Naive thymus-derived CD8-positive, alpha-beta T cell (primary cell): ENCODE results near the gene ACTL10. TPM values are rescaled to one million over a fixed set of nuclear protein-coding genes. Genes with fewer than 3 reads are reported as not detected.

Source experiments
- ATAC-seq, 2 donors: fragments of 150-1000 bp; cut with Tn5 transposase in 1 of 2; sonication (Bioruptor Pico), chemical (Tn5 transposase) in 1 of 2; 1 replicate in 1 of 2; 2 replicates in 1 of 2; pipeline ENCODE4 v1.10.0; 2021; ENCODE audit warnings: mild to moderate bottlenecking in 2 of 2, moderate library complexity in 2 of 2
- POLR2A ChIA-PET: fragments of 350-600 bp; sonication (Branson Sonifier 250); formaldehyde crosslinking; loops from one replicate; lab custom pipeline; 2021; ENCODE audit warnings: antibody characterized with exemption; lab: Charles Lee
- DNase-seq, 10 donors: peaks; one replicate each; pipeline versions ENCODE4 v3.0.0 to v3.0.0-alpha.2; 2020 to 2022
- H3K27ac Mint-ChIP-seq, 10 donors: one replicate each; pipeline ENCODE4 v1.8.0; 2020 to 2022; ENCODE audit warnings: mild to moderate bottlenecking in 10 of 10, mixed read lengths in 10 of 10, moderate library complexity in 4 of 10, inconsistent platforms in 1 of 10
- H3K27me3 Mint-ChIP-seq, 5 donors: one replicate each; pipeline ENCODE4 v1.8.0; 2021 to 2022; ENCODE audit warnings: mixed read lengths in 5 of 5
- H3K36me3 Mint-ChIP-seq, 3 donors: one replicate each; pipeline ENCODE4 v1.8.0; 2020 to 2022; ENCODE audit warnings: mixed read lengths in 3 of 3, mild to moderate bottlenecking in 2 of 3, inconsistent platforms in 1 of 3
- H3K4me1 Mint-ChIP-seq, 4 donors: one replicate each; pipeline ENCODE4 v1.8.0; 2021 to 2022; ENCODE audit warnings: mixed read lengths in 4 of 4
- H3K4me3 Mint-ChIP-seq, 10 donors: one replicate each; pipeline ENCODE4 v1.8.0; 2020 to 2022; ENCODE audit warnings: mild to moderate bottlenecking in 10 of 10, mixed read lengths in 10 of 10, moderate library complexity in 6 of 10, inconsistent platforms in 1 of 10
- H3K9me3 Mint-ChIP-seq, 9 donors: one replicate each; pipeline ENCODE4 v1.8.0; 2020 to 2022; ENCODE audit warnings: mixed read lengths in 9 of 9, mild to moderate bottlenecking in 3 of 9, inconsistent platforms in 1 of 9, moderate library complexity in 1 of 9
- polyA plus RNA-seq, 3 donors: library from polyadenylated mRNA; unstranded; fragments of 300-500 nt; fragmentation: Illumina TruSeq; gene quantifications; one replicate each; pipeline ENCODE4 v1.2.3, GENCODE V29; 2021
- total RNA-seq, 8 experiments: library from RNA in 2 of 8; stranded (reverse) in 2 of 8; gene quantifications; one replicate each; pipeline ENCODE4 v1.2.3 and lab custom pipeline; 2021 to 2026

The ACTL10 gene
- total and polyA plus RNA-seq, 5 experiments from 2014 or later = 1.8 to 4.5 (median 3.2) TPM

GRCh38 chr20:33658929-33659328, 7.8 kb upstream of the ACTL10 start:
- POLR2A ChIA-PET = no interaction called here
- H3K4me3 Mint-ChIP-seq = no peak overlapping the region
- ATAC-seq (no peak), DNase-seq (peak in 1 of 10 donors; percentile 37)
- no peak overlapping the region for H3K27ac Mint-ChIP-seq
- H3K4me1 Mint-ChIP-seq = peaks cover 2 to 11% (median 6%) of the 10 kb centered on the region in 4 donors
- no peaks in the 10 kb centered on the region for H3K9me3 Mint-ChIP-seq
- H3K36me3 Mint-ChIP-seq = peaks cover 0 to 2% (median 0%) of the 10 kb centered on the region in 3 donors
- H3K27me3 Mint-ChIP-seq = no peaks in the 10 kb centered on the region

GRCh38 chr20:33659341-33660034, 7.3 kb upstream of the ACTL10 start:
- peaks cover 0 to 2% (median 0%) of the 10 kb centered on the region in 3 donors for H3K36me3 Mint-ChIP-seq
- ATAC-seq (no peak), DNase-seq (peak in 1 of 10 donors; percentile 45)
- no peaks in the 10 kb centered on the region for H3K27me3 Mint-ChIP-seq
- no peak overlapping the region for H3K27ac Mint-ChIP-seq
- POLR2A ChIA-PET = no interaction called here
- H3K4me1 Mint-ChIP-seq = peaks cover 5 to 15% (median 10%) of the 10 kb centered on the region in 4 donors
- no peak overlapping the region for H3K4me3 Mint-ChIP-seq
- H3K9me3 Mint-ChIP-seq = no peaks in the 10 kb centered on the region

GRCh38 chr20:33660035-33660684, 6.6 kb upstream of the ACTL10 start:
- no peaks in the 10 kb centered on the region for H3K27me3 Mint-ChIP-seq
- ATAC-seq = no peak
- POLR2A ChIA-PET = interaction anchor here (0.6 kb wide), 2 partner anchors 30 to 111 kb away, joined by 3 to 4 read pairs; no protein-coding TSS in a partner anchor
- H3K27ac Mint-ChIP-seq = peak overlapping the region in 1 of 10 donors; percentile 15
- H3K9me3 Mint-ChIP-seq = no peaks in the 10 kb centered on the region
- H3K36me3 Mint-ChIP-seq = peaks cover 0 to 2% (median 0%) of the 10 kb centered on the region in 3 donors
- DNase-seq = peak in 1 of 10 donors; percentile 59
- peaks cover 11 to 22% (median 17%) of the 10 kb centered on the region in 4 donors for H3K4me1 Mint-ChIP-seq
- H3K4me3 Mint-ChIP-seq = no peak overlapping the region

- Mint-ChIP-seq H3K9me3 (no peaks in the 10 kb centered on the region), H3K4me3 (no peak overlapping the region), H3K27me3 (no peaks in the 10 kb centered on the region), H3K4me1 (peaks cover 11 to 27% (median 20%) of the 10 kb centered on the region in 4 donors), H3K36me3 (peaks cover 0 to 2% (median 0%) of the 10 kb centered on the region in 3 donors), H3K27ac (no peak overlapping the region)
- DNase-seq (peak in 1 of 10 donors; percentile 43), ATAC-seq (no peak)
- POLR2A ChIA-PET = interaction anchor here (0.6 to 0.9 kb wide), 3 partner anchors 29 to 171 kb away, joined by 3 to 4 read pairs (median 3); partner anchors contain the start of gene CBFA2T2
Observed at GRCh38 chr20:33660685-33661058, 6.1 kb upstream of the ACTL10 start.

- ATAC-seq (no peak), DNase-seq (peak in 1 of 10 donors; percentile 54)
- POLR2A ChIA-PET = interaction anchor here (1.2 to 3.7 kb wide), 3 partner anchors 18 to 172 kb away, joined by 4 to 21 read pairs (median 20); partner anchors contain the start of genes CBFA2T2 and ZNF341
- Mint-ChIP-seq H3K4me1 (peaks cover 15 to 35% (median 29%) of the 10 kb centered on the region in 4 donors), H3K36me3 (peaks cover 0 to 2% (median 0%) of the 10 kb centered on the region in 3 donors), H3K27ac (peak within 1 kb of the TSS; percentile 87 to 95 (median 90)), H3K27me3 (no peaks in the 10 kb centered on the region), H3K4me3 (peak within 1 kb of the TSS; percentile 69 to 92 (median 84)), H3K9me3 (no peaks in the 10 kb centered on the region)
Observed at GRCh38 chr20:33662172-33662571, 4.6 kb upstream of the ACTL10 start, which contains the start of gene C20orf144. Gene C20orf144 (plus strand): TSS chr20:33662327. CDS start chr20:33662346, 19 bp downstream.

- H3K4me1 Mint-ChIP-seq = peaks cover 15 to 38% (median 31%) of the 10 kb centered on the region in 4 donors
- H3K27me3 Mint-ChIP-seq = no peaks in the 10 kb centered on the region
- peak overlapping the region; percentile 87 to 97 (median 94) for H3K27ac Mint-ChIP-seq
- peak; percentile 68 to 73 for ATAC-seq
- H3K36me3 Mint-ChIP-seq = peaks cover 0 to 2% (median 0%) of the 10 kb centered on the region in 3 donors
- POLR2A ChIA-PET = interaction anchor here (0.6 to 3.7 kb wide), 20 partner anchors 10 to 449 kb away, joined by 3 to 21 read pairs (median 6); partner anchors contain the start of genes CBFA2T2, CHMP4B, EIF2S2 and NECAB3
- H3K4me3 Mint-ChIP-seq = peak overlapping the region; percentile 69 to 92 (median 86)
- no peaks in the 10 kb centered on the region for H3K9me3 Mint-ChIP-seq
- DNase-seq = peak; percentile 68 to 88 (median 79)
Observed at GRCh38 chr20:33663161-33664084, 3.3 kb upstream of the ACTL10 start.

GRCh38 chr20:33664085-33664761, 2.5 kb upstream of the ACTL10 start:
- Mint-ChIP-seq H3K4me3 (peak overlapping the region; percentile 69 to 92 (median 85)), H3K27me3 (no peaks in the 10 kb centered on the region), H3K4me1 (peaks cover 15 to 44% (median 32%) of the 10 kb centered on the region in 4 donors), H3K36me3 (peaks cover 0 to 2% (median 0%) of the 10 kb centered on the region in 3 donors), H3K27ac (peak overlapping the region; percentile 82 to 97 (median 94)), H3K9me3 (no peaks in the 10 kb centered on the region)
- ATAC-seq (no peak), DNase-seq (no peak)
- POLR2A ChIA-PET = interaction anchor here (0.5 to 3.7 kb wide), 17 partner anchors 9 to 448 kb away, joined by 3 to 21 read pairs (median 5); partner anchors contain the start of genes CBFA2T2, CHMP4B, EIF2S2 and NECAB3

- peaks cover 15 to 44% (median 32%) of the 10 kb centered on the region in 4 donors for H3K4me1 Mint-ChIP-seq
- POLR2A ChIA-PET = interaction anchor here (0.5 to 3.7 kb wide), 12 partner anchors 9 to 233 kb away, joined by 3 to 21 read pairs (median 6); partner anchors contain the start of genes CBFA2T2, NECAB3, PXMP4 and ZNF341
- no peaks in the 10 kb centered on the region for H3K9me3 Mint-ChIP-seq
- DNase-seq (no peak), ATAC-seq (no peak)
- no peaks in the 10 kb centered on the region for H3K27me3 Mint-ChIP-seq
- peak overlapping the region; percentile 82 to 97 (median 94) for H3K27ac Mint-ChIP-seq
- peak overlapping the region; percentile 69 to 92 (median 85) for H3K4me3 Mint-ChIP-seq
- peaks cover 0 to 2% (median 0%) of the 10 kb centered on the region in 3 donors for H3K36me3 Mint-ChIP-seq
Observed at GRCh38 chr20:33664762-33665144, 2.0 kb upstream of the ACTL10 start.

GRCh38 chr20:33667245-33667675, 517 bp downstream of the ACTL10 start:
- H3K9me3 Mint-ChIP-seq = no peaks in the 10 kb centered on the region
- H3K4me3 Mint-ChIP-seq = peak overlapping the region; percentile 70 to 98 (median 78)
- peak overlapping the region in 6 of 10 donors; percentile 32 to 83 (median 74) for H3K27ac Mint-ChIP-seq
- peaks cover 17 to 47% (median 34%) of the 10 kb centered on the region in 4 donors for H3K4me1 Mint-ChIP-seq
- DNase-seq = peak in 6 of 10 donors; percentile 13 to 44 (median 37)
- peaks cover 0 to 2% (median 0%) of the 10 kb centered on the region in 3 donors for H3K36me3 Mint-ChIP-seq
- POLR2A ChIA-PET = interaction anchor here (0.6 to 3.3 kb wide), 22 partner anchors 12 to 326 kb away, joined by 3 to 21 read pairs (median 6); partner anchors contain the start of genes CBFA2T2, E2F1, PXMP4 and RALY
- H3K27me3 Mint-ChIP-seq = no peaks in the 10 kb centered on the region
- ATAC-seq = peak; percentile 18 to 31

- H3K36me3 Mint-ChIP-seq = peaks cover 0 to 2% (median 0%) of the 10 kb centered on the region in 3 donors
- POLR2A ChIA-PET = interaction anchor here (0.6 to 3.3 kb wide), 22 partner anchors 11 to 441 kb away, joined by 3 to 21 read pairs (median 6); partner anchors contain the start of genes CBFA2T2, E2F1, PXMP4 and SNTA1
- H3K4me1 Mint-ChIP-seq = peaks cover 18 to 47% (median 34%) of the 10 kb centered on the region in 4 donors
- ATAC-seq (peak; percentile 58 to 67), DNase-seq (peak; percentile 57 to 85 (median 76))
- peak overlapping the region in 7 of 10 donors; percentile 3 to 83 (median 66) for H3K27ac Mint-ChIP-seq
- H3K27me3 Mint-ChIP-seq = no peaks in the 10 kb centered on the region
- peak overlapping the region; percentile 70 to 98 (median 78) for H3K4me3 Mint-ChIP-seq
- no peaks in the 10 kb centered on the region for H3K9me3 Mint-ChIP-seq
Observed at GRCh38 chr20:33667676-33668465, 1.1 kb downstream of the ACTL10 start.
